Lung (tissue), 12 donors: ENCODE data around the gene PNMA8C. TPM values are rescaled to one million over a fixed set of nuclear protein-coding genes. Genes with fewer than 3 reads are reported as not detected.

Experiments used
- ATAC-seq: fragments of 200-7000 bp; cut with Tn5 transposase; one replicate; pipeline ENCODE4 v1.9.1; 2020; ENCODE audit warnings: moderate number of reproducible peaks; ENCODE audit not compliant: insufficient read depth, low FRiP score
- DNase-seq, 3 donors: peaks; one replicate each; pipeline ENCODE4 v3.0.0-alpha.2; 2013 to 2017
- H3K27ac ChIP-seq, 2 donors: one replicate each; pipeline ENCODE4 v1.5.1; 2013; ENCODE audit warnings: mild to moderate bottlenecking in 2 of 2, moderate library complexity in 2 of 2, control low read depth in 1 of 2, inconsistent platforms in 1 of 2, low read depth in 1 of 2, low read length in 1 of 2
- H3K27me3 ChIP-seq, 3 donors: one replicate each; pipeline ENCODE4 v1.5.1; 2013; ENCODE audit warnings: low read length in 2 of 3; ENCODE audit not compliant: control insufficient read depth in 3 of 3, insufficient read depth in 3 of 3
- H3K36me3 ChIP-seq, 4 donors: one replicate each; pipeline ENCODE4 v1.5.1; 2013; ENCODE audit warnings: low read length in 4 of 4, mild to moderate bottlenecking in 1 of 4, moderate library complexity in 1 of 4; ENCODE audit not compliant: control insufficient read depth in 4 of 4, insufficient read depth in 4 of 4
- H3K4me1 ChIP-seq, 5 donors: one replicate each; pipeline ENCODE4 v1.5.1; 2013; ENCODE audit warnings: low read length in 5 of 5, mild to moderate bottlenecking in 2 of 5, moderate library complexity in 1 of 5; ENCODE audit not compliant: control insufficient read depth in 5 of 5, insufficient read depth in 5 of 5
- H3K4me3 ChIP-seq: one replicate; pipeline ENCODE4 v1.5.1; 2013; ENCODE audit warnings: mild to moderate bottlenecking, control low read depth, moderate library complexity
- H3K9ac ChIP-seq, 2 donors: one replicate each; pipeline ENCODE4 v1.5.1; 2013; ENCODE audit warnings: low read length in 2 of 2, control low read depth in 1 of 2; ENCODE audit not compliant: insufficient read depth in 1 of 2
- H3K9me3 ChIP-seq, 4 donors: one replicate each; pipeline ENCODE4 v1.5.1; 2013; ENCODE audit warnings: low read length in 3 of 4, mild to moderate bottlenecking in 1 of 4, moderate library complexity in 1 of 4; ENCODE audit not compliant: control insufficient read depth in 4 of 4, insufficient read depth in 3 of 4
- CTCF ChIP-seq: IDR thresholded peaks from 2 replicates; pipeline ENCODE4 v1.5.1; 2012; ENCODE audit warnings: mild to moderate bottlenecking; ENCODE audit errors: control extremely low read depth, extremely low read depth
- WGBS, 2 donors: extraction: QIAGEN DNeasy Blood & Tissue Kit; methylation state at CpG; one replicate each; pipeline ENCODE4 v1.1.7; 2013; 5-methylcytosine and 5-hydroxymethylcytosine counted together
- polyA plus RNA-seq, 2 donors: library from polyadenylated mRNA; stranded (reverse); fragments of 200-250 nt; gene quantifications; one replicate each; pipeline ENCODE4 v1.2.1, GENCODE V29; 2013
- total RNA-seq, 2 donors: library from RNA; depleted of rRNA in 1 of 2; stranded (reverse); fragments of >200 nt in 1 of 2; gene quantifications; one replicate each; pipeline ENCODE4 v1.2.1, GENCODE V29; 2014 to 2021
- donor health status: control.
- donor health status: control.
- donor health status: Bipolar disorder and iron deficiency.
- donor health status: healthy.
- donor health status: DM: yes; HTN: yes; CAD: no.

PNMA8C gene
- total and polyA plus RNA-seq, 4 donors: 0.04 to 1.2 (median 0.47) TPM

- no peak for DNase-seq
- H3K9ac ChIP-seq: no peak overlapping the region
- H3K9me3 ChIP-seq: no peaks in the 10 kb centered on the region
- H3K4me1 ChIP-seq: peaks cover 0 to 4% (median 0%) of the 10 kb centered on the region in 5 donors
- H3K4me3 ChIP-seq: no peak overlapping the region
- no peak overlapping the region for H3K27ac ChIP-seq
- TF ChIP-seq CTCF: no peak
- no peak for ATAC-seq
- H3K36me3 ChIP-seq: no peaks in the 10 kb centered on the region
- WGBS, 2 donors: 92 to 99% methylated on average over 5 of the region's 5 CpGs
- H3K27me3 ChIP-seq: no peaks in the 10 kb centered on the region
Measured at GRCh38 chr19:46456930-46457329, 28.2 kb upstream of the PNMA8C start.

GRCh38 chr19:46454244-46454643 is 25.5 kb upstream of the PNMA8C start:
- no peak for ATAC-seq
- Histone ChIP-seq H3K27me3 (no peaks in the 10 kb centered on the region), H3K4me3 (no peak overlapping the region), H3K9ac (no peak overlapping the region), H3K4me1 (peaks cover 0 to 4% (median 0%) of the 10 kb centered on the region in 5 donors), H3K36me3 (no peaks in the 10 kb centered on the region), H3K9me3 (no peaks in the 10 kb centered on the region), H3K27ac (no peak overlapping the region)
- TF ChIP-seq CTCF: no peak
- DNase-seq: no peak
- WGBS, 2 donors: 31 to 69% methylated on average over 3 of the region's 3 CpGs

- Histone ChIP-seq H3K4me3 (no peak overlapping the region), H3K4me1 (peaks cover 0 to 4% (median 0%) of the 10 kb centered on the region in 5 donors), H3K9me3 (no peaks in the 10 kb centered on the region), H3K36me3 (no peaks in the 10 kb centered on the region), H3K9ac (no peak overlapping the region), H3K27me3 (no peaks in the 10 kb centered on the region), H3K27ac (no peak overlapping the region)
- 65 to 82% methylated on average over 6 of the region's 6 CpGs for WGBS, 2 donors
- no peak for TF ChIP-seq CTCF
- no peak for DNase-seq
- ATAC-seq: no peak
Measured at GRCh38 chr19:46453661-46454060, 24.9 kb upstream of the PNMA8C start.

GRCh38 chr19:46452186-46452585 is 23.4 kb upstream of the PNMA8C start:
- WGBS, 2 donors: 46 to 52% methylated on average over 4 of the region's 4 CpGs
- Histone ChIP-seq H3K4me3 (no peak overlapping the region), H3K9ac (no peak overlapping the region), H3K36me3 (no peaks in the 10 kb centered on the region), H3K27me3 (no peaks in the 10 kb centered on the region), H3K27ac (no peak overlapping the region), H3K9me3 (no peaks in the 10 kb centered on the region), H3K4me1 (peaks cover 0 to 4% (median 0%) of the 10 kb centered on the region in 5 donors)
- TF ChIP-seq CTCF: no peak
- ATAC-seq (no peak), DNase-seq (peak in 2 of 3 donors; percentile 32 to 49)
